Hepatocyte (in vitro differentiated cells): ENCODE results near the gene CTNNA2.

Experiments used
- CTCF ChIP-seq: fragments of 200-600 bp; sonication (generic); IDR thresholded peaks from 2 replicates; pipeline ENCODE4 v1.5.1; 2016; ENCODE audit warnings: antibody characterized with exemption, mild to moderate bottlenecking; ENCODE audit not compliant: poor library complexity
- EZH2 ChIP-seq: fragments of 200-600 bp; sonication (generic); IDR thresholded peaks from 2 replicates; pipeline ENCODE4 v1.6.1; 2016; ENCODE audit warnings: antibody characterized with exemption, mild to moderate bottlenecking, borderline replicate concordance

GRCh38 chr2:80380736-80381135 lies 867.9 kb downstream of the CTNNA2 start:
- TF ChIP-seq EZH2: no peak
- TF ChIP-seq CTCF: no peak
